CD4-positive, alpha-beta T cell (primary cell): Measurements from ENCODE around the gene ANO2. TPM values are rescaled to one million over a fixed set of nuclear protein-coding genes. Genes with fewer than 3 reads are reported as not detected.

Experiments
- ATAC-seq: fragments of 200-7000 bp; cut with Tn5 transposase; one replicate; pipeline ENCODE4 v1.10.0; 2022; ENCODE audit warnings: mild to moderate bottlenecking; ENCODE audit not compliant: poor library complexity
- CTCF ChIA-PET: fragments of 350-600 bp; sonication (Branson Sonifier 250); formaldehyde crosslinking; loops from one replicate; lab custom pipeline; 2021; ENCODE audit warnings: antibody characterized with exemption, inconsistent platforms; lab: Charles Lee
- POLR2A ChIA-PET: fragments of 350-600 bp; sonication (Branson Sonifier 250); formaldehyde crosslinking; loops from one replicate; lab custom pipeline; 2021; ENCODE audit warnings: antibody characterized with exemption, inconsistent platforms; lab: Charles Lee
- DNase-seq, 14 experiments: peaks; one replicate each; pipeline ENCODE4 v3.0.0-alpha.2; 2013 to 2020; ENCODE audit warnings: mixed read lengths in 2 of 14
- H3K27ac ChIP-seq, 2 donors: one replicate each; pipeline versions ENCODE4 v1.5.1 to v1.7.0; 2013; ENCODE audit warnings: low read length in 2 of 2, low read depth in 1 of 2, mild to moderate bottlenecking in 1 of 2
- H3K27me3 ChIP-seq, 2 experiments: 1 replicate in 1 of 2; 2 replicates in 1 of 2; pipeline versions ENCODE4 v1.6.1 to v1.7.0; 2013; ENCODE audit warnings: low read length in 2 of 2, control low read depth in 1 of 2, mild to moderate bottlenecking in 1 of 2, moderate library complexity in 1 of 2; ENCODE audit not compliant: insufficient read depth in 2 of 2, control insufficient read depth in 1 of 2
- H3K36me3 ChIP-seq: one replicate; pipeline ENCODE4 v1.6.1; 2013; ENCODE audit warnings: low read length, control low read depth; ENCODE audit not compliant: insufficient read depth
- H3K4me1 ChIP-seq: one replicate; pipeline ENCODE4 v1.6.1; 2013; ENCODE audit warnings: low read length, control low read depth; ENCODE audit not compliant: insufficient read depth
- H3K4me3 ChIP-seq: one replicate; pipeline ENCODE4 v1.5.1; 2013; ENCODE audit warnings: mild to moderate bottlenecking, low read length, moderate library complexity
- H3K9me3 ChIP-seq, 2 experiments: 1 replicate in 1 of 2; 2 replicates in 1 of 2; pipeline versions ENCODE4 v1.6.1 to v1.7.0; 2013; ENCODE audit warnings: low read length in 2 of 2, mild to moderate bottlenecking in 2 of 2, control low read depth in 1 of 2, moderate library complexity in 1 of 2; ENCODE audit not compliant: control insufficient read depth in 1 of 2, insufficient read depth in 1 of 2
- H3K27ac Mint-ChIP-seq: one replicate; pipeline ENCODE4 v1.8.0; 2020; ENCODE audit warnings: mixed read lengths
- H3K27me3 Mint-ChIP-seq: one replicate; pipeline ENCODE4 v1.8.0; 2021; ENCODE audit warnings: mixed read lengths
- H3K36me3 Mint-ChIP-seq: one replicate; pipeline ENCODE4 v1.8.0; 2021; ENCODE audit warnings: low read depth, mixed read lengths
- H3K4me1 Mint-ChIP-seq: one replicate; pipeline ENCODE4 v1.8.0; 2021; ENCODE audit warnings: low read depth, mixed read lengths
- H3K4me3 Mint-ChIP-seq: one replicate; pipeline ENCODE4 v1.8.0; 2020; ENCODE audit warnings: mild to moderate bottlenecking, mixed read lengths
- H3K9me3 Mint-ChIP-seq: one replicate; pipeline ENCODE4 v1.8.0; 2020; ENCODE audit warnings: mixed read lengths
- intact Hi-C, 2 experiments: fragments of 100-400 bp; cut with DNase I in 1 of 2; cut with micrococcal nuclease in 1 of 2; formaldehyde crosslinking; loops; one replicate each; pipeline versions ENCODE4 v1.15.1 to v1.9.0; 2023 to 2025; cut with DNase I, micrococcal nuclease
- total RNA-seq, 174 experiments: library from RNA in 2 of 174; stranded (reverse) in 2 of 174; gene quantifications; one replicate each; pipeline ENCODE4 v1.2.3 and lab custom pipeline; 2021 to 2026
- TF ChIP-seq, protein P1 (sequence below): fragments of 200-600 bp; IDR thresholded peaks from one replicate; pipeline ENCODE4 v1.8.0; 2022; ENCODE audit warnings: antibody characterized with exemption, mild to moderate bottlenecking

The ANO2 gene
- total RNA-seq, 2 experiments from 2014 or later: not detected

DNA sequence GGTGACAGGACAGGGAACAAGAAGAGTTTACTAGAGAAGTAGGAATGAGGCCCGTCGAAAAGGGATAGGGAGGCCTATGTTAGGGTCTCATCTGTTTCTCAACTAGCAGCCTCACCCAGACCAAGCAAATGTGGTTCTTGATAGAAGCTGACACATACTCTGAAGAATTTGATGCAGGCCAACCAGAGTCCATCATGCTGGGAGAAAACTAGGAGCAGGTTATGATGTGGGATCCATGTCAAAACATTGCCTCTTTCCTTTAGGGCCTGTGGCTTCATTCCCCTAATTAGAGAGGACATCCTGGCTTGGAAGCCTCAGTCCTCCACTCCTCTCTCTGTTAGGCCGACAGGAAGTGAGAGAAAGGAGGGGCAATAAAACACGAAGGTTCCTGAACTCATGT lies 390.3 kb downstream of the ANO2 start:
- Mint-ChIP-seq H3K4me1 (no peaks in the 10 kb centered on the region), H3K9me3 (no peaks in the 10 kb centered on the region), H3K4me3 (no peak overlapping the region), H3K36me3 (no peaks in the 10 kb centered on the region), H3K27ac (no peak overlapping the region), H3K27me3 (peaks cover 27% of the 10 kb centered on the region)
- TF ChIP-seq, protein P1, sequence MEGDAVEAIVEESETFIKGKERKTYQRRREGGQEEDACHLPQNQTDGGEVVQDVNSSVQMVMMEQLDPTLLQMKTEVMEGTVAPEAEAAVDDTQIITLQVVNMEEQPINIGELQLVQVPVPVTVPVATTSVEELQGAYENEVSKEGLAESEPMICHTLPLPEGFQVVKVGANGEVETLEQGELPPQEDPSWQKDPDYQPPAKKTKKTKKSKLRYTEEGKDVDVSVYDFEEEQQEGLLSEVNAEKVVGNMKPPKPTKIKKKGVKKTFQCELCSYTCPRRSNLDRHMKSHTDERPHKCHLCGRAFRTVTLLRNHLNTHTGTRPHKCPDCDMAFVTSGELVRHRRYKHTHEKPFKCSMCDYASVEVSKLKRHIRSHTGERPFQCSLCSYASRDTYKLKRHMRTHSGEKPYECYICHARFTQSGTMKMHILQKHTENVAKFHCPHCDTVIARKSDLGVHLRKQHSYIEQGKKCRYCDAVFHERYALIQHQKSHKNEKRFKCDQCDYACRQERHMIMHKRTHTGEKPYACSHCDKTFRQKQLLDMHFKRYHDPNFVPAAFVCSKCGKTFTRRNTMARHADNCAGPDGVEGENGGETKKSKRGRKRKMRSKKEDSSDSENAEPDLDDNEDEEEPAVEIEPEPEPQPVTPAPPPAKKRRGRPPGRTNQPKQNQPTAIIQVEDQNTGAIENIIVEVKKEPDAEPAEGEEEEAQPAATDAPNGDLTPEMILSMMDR: no peak
- intact Hi-C loops: no loop called here
- Histone ChIP-seq H3K27ac (no peak overlapping the region), H3K36me3 (no peaks in the 10 kb centered on the region), H3K9me3 (no peaks in the 10 kb centered on the region), H3K27me3 (peaks cover 0 to 5% of the 10 kb centered on the region in 2 experiments), H3K4me3 (no peak overlapping the region), H3K4me1 (no peaks in the 10 kb centered on the region)
- POLR2A ChIA-PET: no interaction called here
- no peak for DNase-seq
- ATAC-seq: no peak
- CTCF ChIA-PET: no interaction called here

DNA sequence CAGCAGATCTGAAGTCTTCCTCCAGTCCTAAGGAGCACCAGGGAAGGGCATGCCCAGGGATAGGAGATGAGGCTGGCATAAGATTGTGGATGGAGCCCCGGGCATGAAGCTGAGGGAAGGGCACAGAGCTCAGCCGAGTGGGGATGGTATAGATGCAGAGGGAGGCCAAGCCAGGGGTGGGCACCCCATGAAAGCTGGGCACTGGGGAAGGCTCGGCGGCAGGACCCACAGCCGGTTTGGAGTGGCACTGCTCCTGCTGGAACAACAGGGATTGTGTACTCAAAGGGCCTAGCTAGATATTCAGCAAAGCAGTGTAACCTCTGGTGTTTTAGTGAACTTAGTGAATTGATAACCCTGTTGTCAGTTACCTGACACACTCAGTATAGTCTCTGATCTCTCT lies 396.0 kb downstream of the ANO2 start:
- DNase-seq (no peak), ATAC-seq (no peak)
- Mint-ChIP-seq H3K27ac (no peak overlapping the region), H3K9me3 (peaks cover 3% of the 10 kb centered on the region), H3K27me3 (peaks cover 39% of the 10 kb centered on the region), H3K4me1 (no peaks in the 10 kb centered on the region), H3K36me3 (no peaks in the 10 kb centered on the region), H3K4me3 (no peak overlapping the region)
- H3K36me3 ChIP-seq: no peaks in the 10 kb centered on the region
- TF ChIP-seq, protein P1: no peak
- no peak overlapping the region for H3K27ac ChIP-seq
- peaks cover 0 to 10% of the 10 kb centered on the region in 2 experiments for H3K9me3 ChIP-seq
- intact Hi-C loops: no loop called here
- ChIA-PET POLR2A (no interaction called here), CTCF (no interaction called here)
- H3K4me3 ChIP-seq: no peak overlapping the region
- peaks cover 2 to 10% of the 10 kb centered on the region in 2 experiments for H3K27me3 ChIP-seq
- no peaks in the 10 kb centered on the region for H3K4me1 ChIP-seq

DNA sequence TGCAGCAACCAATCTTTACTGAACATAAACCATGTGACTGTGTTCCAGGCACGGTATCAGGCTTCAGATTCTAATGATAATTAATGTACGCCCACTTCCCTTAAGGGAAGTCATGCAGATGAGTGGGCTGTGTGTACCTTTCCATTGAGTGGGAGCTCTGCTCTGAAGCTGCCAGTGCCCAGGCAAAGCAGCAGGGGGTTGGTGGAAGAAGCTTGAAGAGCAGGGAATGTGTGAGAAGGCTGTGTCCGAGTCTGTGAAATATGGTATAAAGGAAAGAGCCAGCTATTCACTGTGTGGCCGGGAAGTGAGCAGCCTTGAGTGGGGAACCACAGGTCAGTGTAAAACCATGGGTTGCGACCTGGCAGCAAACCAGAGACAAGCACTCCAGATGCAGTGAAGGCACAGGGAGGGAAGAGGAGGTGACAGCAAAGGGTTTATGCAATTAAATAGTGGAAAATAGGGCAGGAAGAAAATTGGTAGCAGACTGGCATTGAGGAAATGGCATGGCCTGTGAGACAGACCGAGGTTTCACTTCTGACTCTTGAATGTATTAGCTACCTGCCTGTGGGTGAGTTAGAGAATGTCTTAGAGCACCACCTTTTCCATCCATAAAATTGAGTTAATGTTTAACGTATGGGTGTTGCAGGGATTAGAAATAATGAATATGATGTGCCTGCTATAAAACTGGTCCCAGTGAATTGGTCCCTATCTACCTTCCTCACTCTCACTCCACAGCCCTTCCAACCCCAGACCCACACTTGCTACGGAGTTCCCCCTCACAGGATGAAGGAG lies 396.7 kb downstream of the ANO2 start:
- H3K4me3 ChIP-seq: no peak overlapping the region
- no peak overlapping the region for H3K27ac ChIP-seq
- H3K9me3 ChIP-seq: peaks cover 0 to 10% of the 10 kb centered on the region in 2 experiments
- CTCF ChIA-PET: no interaction called here
- POLR2A ChIA-PET: no interaction called here
- peaks cover 39% of the 10 kb centered on the region for H3K27me3 Mint-ChIP-seq
- H3K36me3 ChIP-seq: no peaks in the 10 kb centered on the region
- intact Hi-C loops: no loop called here
- DNase-seq (no peak), ATAC-seq (no peak)
- H3K27me3 ChIP-seq: peaks cover 2 to 10% of the 10 kb centered on the region in 2 experiments
- no peaks in the 10 kb centered on the region for H3K4me1 ChIP-seq
- H3K9me3 Mint-ChIP-seq: peaks cover 3% of the 10 kb centered on the region
- H3K27ac Mint-ChIP-seq: no peak overlapping the region
- TF ChIP-seq, protein P1: no peak
- H3K4me3 Mint-ChIP-seq: no peak overlapping the region
- no peaks in the 10 kb centered on the region for H3K4me1 Mint-ChIP-seq
- H3K36me3 Mint-ChIP-seq: no peaks in the 10 kb centered on the region
